ENCODE results near the gene MBD6. TPM values are rescaled to one million over a fixed set of nuclear protein-coding genes. Genes with fewer than 3 reads are reported as not detected.

Gene MBD6
- total and polyA plus RNA-seq, 9 donors = 11.0 to 55.5 (median 32.9) TPM

GRCh38 chr12:57521525-57522010, 1.1 kb upstream of the MBD6 start:
- 18% methylated on average over 7 of the region's 17 CpGs for WGBS (ENCODE audit: insufficient coverage)

GRCh38 chr12:57522887-57523705, 472 bp downstream of the MBD6 start:
- peaks cover 54% of the 10 kb centered on the region for H3K4me1 ChIP-seq (ENCODE audit: control insufficient read depth, insufficient read depth, low read length)
- H3K27me3 ChIP-seq (ENCODE audit: control insufficient read depth, insufficient read depth, low read length) = no peaks in the 10 kb centered on the region
- H3K27ac ChIP-seq (ENCODE audit: low read length) = peak overlapping the region; percentile 98
- peak overlapping the region; percentile 78 for H3K4me3 ChIP-seq (ENCODE audit: low read length)
- no peaks in the 10 kb centered on the region for H3K9me3 ChIP-seq (replicated peaks; ENCODE audit: control insufficient read depth, low read depth, low read length)
- 0% methylated on average over 3 of the region's 38 CpGs for WGBS (ENCODE audit: insufficient coverage)
- peak; percentile 90 for DNase-seq
- peaks cover 45% of the 10 kb centered on the region for H3K36me3 ChIP-seq (ENCODE audit: control insufficient read depth, insufficient read depth, low read length)

More at GRCh38 chr12:57521525-57522010, 1.1 kb upstream of the MBD6 start:
- H3K36me3 ChIP-seq (ENCODE audit: control insufficient read depth, insufficient read depth, low read length) = peaks cover 42% of the 10 kb centered on the region
- H3K27me3 ChIP-seq (ENCODE audit: control insufficient read depth, insufficient read depth, low read length) = no peaks in the 10 kb centered on the region
- peak overlapping the region; percentile 98 for H3K27ac ChIP-seq (ENCODE audit: low read length)
- H3K4me3 ChIP-seq (ENCODE audit: low read length) = peak overlapping the region; percentile 78
- peak; percentile 77 for DNase-seq
- H3K9me3 ChIP-seq (replicated peaks; ENCODE audit: control insufficient read depth, low read depth, low read length) = no peaks in the 10 kb centered on the region
- peaks cover 53% of the 10 kb centered on the region for H3K4me1 ChIP-seq (ENCODE audit: control insufficient read depth, insufficient read depth, low read length)

GRCh38 chr12:57523706-57524614, 1.3 kb downstream of the MBD6 start:
- WGBS (ENCODE audit: insufficient coverage) = 62% methylated on average over 13 of the region's 14 CpGs
- peaks cover 46% of the 10 kb centered on the region for H3K4me1 ChIP-seq (ENCODE audit: control insufficient read depth, insufficient read depth, low read length)
- peaks cover 51% of the 10 kb centered on the region for H3K36me3 ChIP-seq (ENCODE audit: control insufficient read depth, insufficient read depth, low read length)
- peak overlapping the region; percentile 78 for H3K4me3 ChIP-seq (ENCODE audit: low read length)
- H3K27ac ChIP-seq (ENCODE audit: low read length) = peak overlapping the region; percentile 98
- no peaks in the 10 kb centered on the region for H3K9me3 ChIP-seq (replicated peaks; ENCODE audit: control insufficient read depth, low read depth, low read length)
- no peaks in the 10 kb centered on the region for H3K27me3 ChIP-seq (ENCODE audit: control insufficient read depth, insufficient read depth, low read length)
- DNase-seq = peak; percentile 45

- H3K27ac ChIP-seq (ENCODE audit: low read length) = no peak overlapping the region
- no peak overlapping the region for H3K4me3 ChIP-seq (ENCODE audit: low read length)
- no peaks in the 10 kb centered on the region for H3K9me3 ChIP-seq (replicated peaks; ENCODE audit: control insufficient read depth, low read depth, low read length)
- no peaks in the 10 kb centered on the region for H3K27me3 ChIP-seq (ENCODE audit: control insufficient read depth, insufficient read depth, low read length)
- H3K36me3 ChIP-seq (ENCODE audit: control insufficient read depth, insufficient read depth, low read length) = peaks cover 60% of the 10 kb centered on the region
- DNase-seq = no peak
- WGBS (ENCODE audit: insufficient coverage) = 71% methylated on average over 4 of the region's 11 CpGs
- peaks cover 38% of the 10 kb centered on the region for H3K4me1 ChIP-seq (ENCODE audit: control insufficient read depth, insufficient read depth, low read length)
Observed at GRCh38 chr12:57524814-57525614, 2.4 kb downstream of the MBD6 start.

GRCh38 chr12:57525615-57526383, 3.2 kb downstream of the MBD6 start:
- Histone ChIP-seq H3K4me1 (ENCODE audit: control insufficient read depth, insufficient read depth, low read length) (peaks cover 37% of the 10 kb centered on the region), H3K4me3 (ENCODE audit: low read length) (no peak overlapping the region), H3K27ac (ENCODE audit: low read length) (no peak overlapping the region), H3K36me3 (ENCODE audit: control insufficient read depth, insufficient read depth, low read length) (peaks cover 68% of the 10 kb centered on the region), H3K9me3 (replicated peaks; ENCODE audit: control insufficient read depth, low read depth, low read length) (no peaks in the 10 kb centered on the region), H3K27me3 (ENCODE audit: control insufficient read depth, insufficient read depth, low read length) (no peaks in the 10 kb centered on the region)
- no peak for DNase-seq
- 71% methylated on average over 15 of the region's 16 CpGs for WGBS (ENCODE audit: insufficient coverage)

GRCh38 chr12:57526477-57527126, 4.0 kb downstream of the MBD6 start:
- Histone ChIP-seq H3K27ac (ENCODE audit: low read length) (no peak overlapping the region), H3K36me3 (ENCODE audit: control insufficient read depth, insufficient read depth, low read length) (peaks cover 76% of the 10 kb centered on the region), H3K4me1 (ENCODE audit: control insufficient read depth, insufficient read depth, low read length) (peaks cover 29% of the 10 kb centered on the region), H3K27me3 (ENCODE audit: control insufficient read depth, insufficient read depth, low read length) (no peaks in the 10 kb centered on the region), H3K4me3 (ENCODE audit: low read length) (no peak overlapping the region), H3K9me3 (replicated peaks; ENCODE audit: control insufficient read depth, low read depth, low read length) (no peaks in the 10 kb centered on the region)
- no peak for DNase-seq
- WGBS (ENCODE audit: insufficient coverage) = 100% methylated on average over 1 of the region's 4 CpGs

GRCh38 chr12:57527184-57527583, 4.6 kb downstream of the MBD6 start:
- DNase-seq = no peak
- H3K27me3 ChIP-seq (ENCODE audit: control insufficient read depth, insufficient read depth, low read length) = no peaks in the 10 kb centered on the region
- H3K36me3 ChIP-seq (ENCODE audit: control insufficient read depth, insufficient read depth, low read length) = peaks cover 82% of the 10 kb centered on the region
- H3K4me3 ChIP-seq (ENCODE audit: low read length) = no peak overlapping the region
- no CpG with 5 or more reads among the region's 5 CpGs for WGBS (ENCODE audit: insufficient coverage)
- H3K9me3 ChIP-seq (replicated peaks; ENCODE audit: control insufficient read depth, low read depth, low read length) = no peaks in the 10 kb centered on the region
- peaks cover 23% of the 10 kb centered on the region for H3K4me1 ChIP-seq (ENCODE audit: control insufficient read depth, insufficient read depth, low read length)
- H3K27ac ChIP-seq (ENCODE audit: low read length) = no peak overlapping the region

- peaks cover 21% of the 10 kb centered on the region for H3K4me1 ChIP-seq (ENCODE audit: control insufficient read depth, insufficient read depth, low read length)
- WGBS (ENCODE audit: insufficient coverage) = 86% methylated on average over 5 of the region's 12 CpGs
- H3K9me3 ChIP-seq (replicated peaks; ENCODE audit: control insufficient read depth, low read depth, low read length) = no peaks in the 10 kb centered on the region
- no peak overlapping the region for H3K27ac ChIP-seq (ENCODE audit: low read length)
- no peak for DNase-seq
- H3K4me3 ChIP-seq (ENCODE audit: low read length) = no peak overlapping the region
- H3K36me3 ChIP-seq (ENCODE audit: control insufficient read depth, insufficient read depth, low read length) = peaks cover 92% of the 10 kb centered on the region
- no peaks in the 10 kb centered on the region for H3K27me3 ChIP-seq (ENCODE audit: control insufficient read depth, insufficient read depth, low read length)
Observed at GRCh38 chr12:57528176-57528575, 5.6 kb downstream of the MBD6 start.

Measured in muscle of leg (tissue), 11 donors.